GM12892 (cell line): ENCODE data around the gene SMG6.

Experiments
- POLR2AphosphoS5 ChIP-seq: IDR thresholded peaks from 2 replicates; pipeline ENCODE4 v1.6.1; 2011; ENCODE audit warnings: low read depth, low read length, control low read depth
- TAF1 ChIP-seq: IDR thresholded peaks from 2 replicates; pipeline ENCODE4 v1.6.1; 2011; ENCODE audit warnings: low read depth, mild to moderate bottlenecking, control low read depth, low read length, borderline replicate concordance

- TF ChIP-seq POLR2AphosphoS5 (no peak), TAF1 (no peak)
Measured at GRCh38 chr17:2055292-2056205, 248.0 kb downstream of the SMG6 start.
